Panc1 (cell line): Measurements from ENCODE around the gene STAM. TPM values are rescaled to one million over a fixed set of nuclear protein-coding genes. Genes with fewer than 3 reads are reported as not detected.

Source experiments
- ATAC-seq: fragments of 200-7000 bp; cut with Tn5 transposase; 2 replicates; pipeline ENCODE4 v1.9.1; 2020; ENCODE audit warnings: mild to moderate bottlenecking, moderate library complexity
- BruUV-seq: library from RNA; stranded (reverse); fragments of 400-500 nt; replicated peaks from 2 replicates; lab custom pipeline; 2021; lab: Mats Ljungman, UMichigan
- CTCF ChIA-PET: fragments of 300-600 bp; sonication (Branson Sonifier 250); formaldehyde crosslinking; loops from one replicate; lab custom pipeline; 2022; ENCODE audit warnings: antibody characterized with exemption; lab: Charles Lee
- POLR2A ChIA-PET: fragments of 300-600 bp; sonication (Branson Sonifier 250); formaldehyde crosslinking; loops from one replicate; lab custom pipeline; 2022; ENCODE audit warnings: antibody characterized with exemption; lab: Charles Lee
- DNase-seq: peaks from one replicate; pipeline ENCODE4 v3.0.0-alpha.2; 2010; ENCODE audit warnings: low read depth, low spot score
- H3K27ac ChIP-seq: 2 replicates; pipeline ENCODE4 v1.5.1; 2011; ENCODE audit warnings: mild to moderate bottlenecking, low read length, inconsistent platforms
- H3K27me3 ChIP-seq: fragments of 200-500 bp; sonication (Bioruptor generic); 2 replicates; pipeline ENCODE4 v1.6.0; 2014; ENCODE audit warnings: low read length, inconsistent platforms; ENCODE audit not compliant: control insufficient read depth, insufficient read depth
- H3K36me3 ChIP-seq: fragments of 200-500 bp; sonication (Bioruptor generic); 2 replicates; pipeline ENCODE4 v1.5.1; 2014; ENCODE audit warnings: inconsistent platforms, mild to moderate bottlenecking, low read length, moderate library complexity; ENCODE audit not compliant: control insufficient read depth, insufficient read depth
- H3K4me1 ChIP-seq: 2 replicates; pipeline ENCODE4 v1.5.1; 2011; ENCODE audit warnings: inconsistent platforms, mild to moderate bottlenecking, low read length, moderate library complexity; ENCODE audit not compliant: control insufficient read depth, insufficient read depth
- H3K4me3 ChIP-seq, 2 experiments: 2 replicates each; pipeline ENCODE4 v1.5.1; 2011 to 2012; ENCODE audit warnings: low read depth in 2 of 2, low read length in 2 of 2, mild to moderate bottlenecking in 2 of 2, inconsistent platforms in 1 of 2, moderate library complexity in 1 of 2
- H3K9me3 ChIP-seq: fragments of 200-500 bp; sonication (Bioruptor generic); 2 replicates; pipeline ENCODE4 v1.5.1; 2014; ENCODE audit warnings: low read depth, mild to moderate bottlenecking, inconsistent platforms, low read length, moderate library complexity; ENCODE audit not compliant: control insufficient read depth, insufficient read depth
- POLR2AphosphoS5 ChIP-seq: IDR thresholded peaks from 2 replicates; pipeline ENCODE4 v1.6.1; 2012; ENCODE audit warnings: mild to moderate bottlenecking, low read depth, low read length, moderate library complexity
- SIN3A ChIP-seq: IDR thresholded peaks from 2 replicates; pipeline ENCODE4 v1.6.1; 2012; ENCODE audit warnings: low read depth, mild to moderate bottlenecking, low read length, moderate library complexity, borderline replicate concordance; ENCODE audit not compliant: insufficient read depth
- TCF7L2 ChIP-seq: IDR thresholded peaks from 2 replicates; pipeline ENCODE4 v1.6.1; 2011; ENCODE audit warnings: mild to moderate bottlenecking, low read depth, low read length, inconsistent platforms
- in situ Hi-C: cut with HindIII; loops from 2 replicates; pipeline ENCODE4 v1.10.0; 2016; ENCODE audit warnings: low sequenced_read_pairs, low pct_unique_long_range_greater_than_20kb
- intact Hi-C: fragments of 100-400 bp; cut with micrococcal nuclease; formaldehyde crosslinking; loops from one replicate; pipeline ENCODE4 v1.10.0; 2022; ENCODE audit not compliant: unreplicated experiment
- total RNA-seq: library from RNA; stranded (reverse); gene quantifications from one replicate; pipeline ENCODE4 v1.2.1, GENCODE V29; 2021; ENCODE audit not compliant: unreplicated experiment
- TF ChIP-seq, protein P1 (sequence below): fragments of 450-650 bp; IDR thresholded peaks from 2 replicates; pipeline ENCODE4 v1.5.1; 2017; ENCODE audit warnings: mild to moderate bottlenecking
- TF ChIP-seq, protein P2 (sequence below), 2 experiments: IDR thresholded peaks; 2 replicates each; pipeline ENCODE4 v1.6.1; 2011 to 2012; ENCODE audit warnings: low read depth in 2 of 2, control low read depth in 1 of 2, low read length in 1 of 2, mild to moderate bottlenecking in 1 of 2, moderate library complexity in 1 of 2; ENCODE audit not compliant: insufficient read depth in 1 of 2

Gene STAM
- total RNA-seq, 1 experiment from 2014 or later: 18.9 TPM

DNA sequence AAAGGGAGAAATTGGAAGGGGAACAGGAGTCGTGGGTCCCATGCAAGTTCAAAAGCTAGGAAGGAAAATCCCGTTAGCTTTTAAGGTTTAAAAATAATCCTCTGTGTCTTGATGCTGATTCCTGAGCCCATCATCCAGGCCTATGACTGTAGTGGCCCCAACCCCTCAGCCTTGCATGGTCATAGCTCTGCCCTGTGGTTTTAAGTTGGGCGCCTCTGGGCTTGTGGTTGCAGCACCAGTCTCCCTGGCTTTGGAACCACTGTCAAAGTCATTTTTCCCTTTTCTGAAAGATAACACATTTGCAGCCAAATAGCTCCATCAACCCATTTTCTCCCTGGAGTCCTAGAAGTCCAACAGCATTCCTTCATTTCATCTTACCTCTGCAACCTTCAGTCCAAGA is 121.7 kb downstream of the STAM start:
- no peak for ATAC-seq

More for the DNA sequence above, 121.7 kb downstream of the STAM start:
- no peak overlapping the region for H3K4me3 ChIP-seq
- no peak overlapping the region for H3K27ac ChIP-seq
- ChIA-PET CTCF (no interaction called here), POLR2A (no interaction called here)
- TF ChIP-seq SIN3A (no peak), TCF7L2 (no peak), POLR2AphosphoS5 (no peak)
- TF ChIP-seq, protein P1, sequence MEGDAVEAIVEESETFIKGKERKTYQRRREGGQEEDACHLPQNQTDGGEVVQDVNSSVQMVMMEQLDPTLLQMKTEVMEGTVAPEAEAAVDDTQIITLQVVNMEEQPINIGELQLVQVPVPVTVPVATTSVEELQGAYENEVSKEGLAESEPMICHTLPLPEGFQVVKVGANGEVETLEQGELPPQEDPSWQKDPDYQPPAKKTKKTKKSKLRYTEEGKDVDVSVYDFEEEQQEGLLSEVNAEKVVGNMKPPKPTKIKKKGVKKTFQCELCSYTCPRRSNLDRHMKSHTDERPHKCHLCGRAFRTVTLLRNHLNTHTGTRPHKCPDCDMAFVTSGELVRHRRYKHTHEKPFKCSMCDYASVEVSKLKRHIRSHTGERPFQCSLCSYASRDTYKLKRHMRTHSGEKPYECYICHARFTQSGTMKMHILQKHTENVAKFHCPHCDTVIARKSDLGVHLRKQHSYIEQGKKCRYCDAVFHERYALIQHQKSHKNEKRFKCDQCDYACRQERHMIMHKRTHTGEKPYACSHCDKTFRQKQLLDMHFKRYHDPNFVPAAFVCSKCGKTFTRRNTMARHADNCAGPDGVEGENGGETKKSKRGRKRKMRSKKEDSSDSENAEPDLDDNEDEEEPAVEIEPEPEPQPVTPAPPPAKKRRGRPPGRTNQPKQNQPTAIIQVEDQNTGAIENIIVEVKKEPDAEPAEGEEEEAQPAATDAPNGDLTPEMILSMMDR: no peak
- TF ChIP-seq, protein P2, sequence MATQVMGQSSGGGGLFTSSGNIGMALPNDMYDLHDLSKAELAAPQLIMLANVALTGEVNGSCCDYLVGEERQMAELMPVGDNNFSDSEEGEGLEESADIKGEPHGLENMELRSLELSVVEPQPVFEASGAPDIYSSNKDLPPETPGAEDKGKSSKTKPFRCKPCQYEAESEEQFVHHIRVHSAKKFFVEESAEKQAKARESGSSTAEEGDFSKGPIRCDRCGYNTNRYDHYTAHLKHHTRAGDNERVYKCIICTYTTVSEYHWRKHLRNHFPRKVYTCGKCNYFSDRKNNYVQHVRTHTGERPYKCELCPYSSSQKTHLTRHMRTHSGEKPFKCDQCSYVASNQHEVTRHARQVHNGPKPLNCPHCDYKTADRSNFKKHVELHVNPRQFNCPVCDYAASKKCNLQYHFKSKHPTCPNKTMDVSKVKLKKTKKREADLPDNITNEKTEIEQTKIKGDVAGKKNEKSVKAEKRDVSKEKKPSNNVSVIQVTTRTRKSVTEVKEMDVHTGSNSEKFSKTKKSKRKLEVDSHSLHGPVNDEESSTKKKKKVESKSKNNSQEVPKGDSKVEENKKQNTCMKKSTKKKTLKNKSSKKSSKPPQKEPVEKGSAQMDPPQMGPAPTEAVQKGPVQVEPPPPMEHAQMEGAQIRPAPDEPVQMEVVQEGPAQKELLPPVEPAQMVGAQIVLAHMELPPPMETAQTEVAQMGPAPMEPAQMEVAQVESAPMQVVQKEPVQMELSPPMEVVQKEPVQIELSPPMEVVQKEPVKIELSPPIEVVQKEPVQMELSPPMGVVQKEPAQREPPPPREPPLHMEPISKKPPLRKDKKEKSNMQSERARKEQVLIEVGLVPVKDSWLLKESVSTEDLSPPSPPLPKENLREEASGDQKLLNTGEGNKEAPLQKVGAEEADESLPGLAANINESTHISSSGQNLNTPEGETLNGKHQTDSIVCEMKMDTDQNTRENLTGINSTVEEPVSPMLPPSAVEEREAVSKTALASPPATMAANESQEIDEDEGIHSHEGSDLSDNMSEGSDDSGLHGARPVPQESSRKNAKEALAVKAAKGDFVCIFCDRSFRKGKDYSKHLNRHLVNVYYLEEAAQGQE (IDR thresholded peaks at IDR 0.05; ENCODE audit: insufficient read depth in 1 of 2, low read depth in 2 of 2, low read length in 1 of 2): no peak
- intact Hi-C loops: no loop called here
- H3K4me1 ChIP-seq: no peaks in the 10 kb centered on the region
- H3K36me3 ChIP-seq: no peaks in the 10 kb centered on the region
- BruUV-seq: no TSS peak
- in situ Hi-C loops: no loop called here
- H3K9me3 ChIP-seq: no peaks in the 10 kb centered on the region
- no peak for DNase-seq
- no peaks in the 10 kb centered on the region for H3K27me3 ChIP-seq

Other genes starting within 250 kb of the STAM start
- gene ST8SIA6, start 189.6 kb upstream of the STAM start, total RNA-seq: 0.82 TPM
- 53.1 TPM for gene HACD1, start 26.8 kb upstream of the STAM start, total RNA-seq
- 0.05 TPM for gene TMEM236, start 108.0 kb downstream of the STAM start, total RNA-seq
- 0.21 TPM for gene MRC1, start 165.2 kb downstream of the STAM start, total RNA-seq